ENCODE data around the gene DCAF11. TPM values are rescaled to one million over a fixed set of nuclear protein-coding genes. Genes with fewer than 3 reads are reported as not detected.

The DCAF11 gene
- total and polyA plus RNA-seq, 2 of the 8 experiments (the other 6 are each of a cell fraction or from before 2014, with no cell fraction given): 60.4 to 63.6 TPM

DNA sequence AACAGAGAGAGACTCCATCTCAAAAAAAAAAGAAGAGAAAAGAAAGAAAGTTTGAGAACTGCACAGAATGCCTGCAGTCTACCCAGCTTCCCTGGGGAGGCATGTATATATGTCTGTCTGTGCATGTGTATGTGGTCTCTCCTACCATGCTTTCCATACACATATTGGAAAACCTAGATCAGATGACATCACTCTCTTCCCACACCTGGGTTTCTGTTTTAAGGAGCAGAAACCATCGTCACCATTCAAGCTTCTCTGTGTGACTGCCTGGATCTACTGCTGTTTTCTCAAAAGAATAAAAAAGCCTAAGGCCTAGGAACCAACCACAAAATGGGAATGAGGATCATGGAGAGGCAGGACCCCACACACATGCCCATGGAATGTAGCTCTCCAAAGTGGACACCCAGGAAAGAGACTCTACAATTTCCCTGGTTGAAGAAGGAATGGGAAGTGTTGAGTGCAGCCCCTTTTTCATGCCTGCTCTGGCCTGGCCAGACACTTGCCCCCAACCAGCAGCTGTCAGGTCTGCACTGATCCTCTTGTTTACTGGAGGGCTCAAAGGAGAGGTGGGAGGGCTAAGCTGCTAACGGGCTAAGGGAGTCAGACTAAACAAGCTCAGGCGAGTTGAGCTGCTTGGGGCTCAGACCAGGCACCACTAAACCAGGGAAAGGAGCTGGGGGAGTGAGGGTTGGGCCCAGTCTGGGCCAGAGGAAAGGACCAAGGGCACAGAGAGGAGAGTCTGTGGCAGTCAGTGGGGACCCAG, 28.2 kb upstream of the DCAF11 start:
- Histone ChIP-seq H3K79me1 (ENCODE audit: low read depth, low read length) (no peaks in the 10 kb centered on the region), H2BK20ac (ENCODE audit: low read length) (no peak overlapping the region), H2BK15ac (ENCODE audit: low read length) (no peak overlapping the region), H2BK120ac (replicated peaks; ENCODE audit: low read depth, low read length) (no peak overlapping the region), H3K27me3 (replicated peaks in 1 of 4; ENCODE audit: control insufficient read depth in 3 of 4, extremely low read depth in 1 of 4, insufficient read depth in 3 of 4, low read length in 3 of 4) (peaks cover 0 to 10% (median 7%) of the 10 kb centered on the region in 4 experiments; a peak in 5 of 7 replicates), H3K4ac (replicated peaks; ENCODE audit: insufficient read length, low read depth, low read length) (no peak overlapping the region), H2AK5ac (ENCODE audit: low read depth, low read length) (no peak overlapping the region), H3K9ac (replicated peaks in 1 of 4; ENCODE audit: extremely low read depth in 1 of 4, low read depth in 3 of 4, low read length in 3 of 4) (no peak overlapping the region), H4K20me1 (replicated peaks in 1 of 2; ENCODE audit: control insufficient read depth in 1 of 2, insufficient read depth in 2 of 2, low read length in 2 of 2) (no peaks in the 10 kb centered on the region), H3K9me3 (ENCODE audit: insufficient read depth in 2 of 2, low read depth in 1 of 2, low read length in 1 of 2) (no peaks in the 10 kb centered on the region), H4K5ac (ENCODE audit: insufficient read length, low read depth, low read length) (no peak overlapping the region), H3K4me1 (replicated peaks in 1 of 4; ENCODE audit: control insufficient read depth in 3 of 4, insufficient read depth in 4 of 4, low read length in 3 of 4) (peaks cover 0 to 6% (median 4%) of the 10 kb centered on the region in 4 experiments; a peak in 6 of 7 replicates), H3K18ac (ENCODE audit: extremely low read depth, low read length) (no peak overlapping the region), H2BK12ac (ENCODE audit: low read depth, low read length) (no peak overlapping the region), H4K8ac (ENCODE audit: extremely low read depth, insufficient read depth, low read length) (no peak overlapping the region), H3K23me2 (ENCODE audit: low read depth, low read length) (peaks cover 4% of the 10 kb centered on the region; the same call in 1 of the 2 replicates), H3K36me3 (ENCODE audit: control insufficient read depth in 2 of 4, insufficient read depth in 4 of 4, low read length in 3 of 4) (no peaks in the 10 kb centered on the region), H3K27ac (ENCODE audit: low read depth, low read length) (no peak overlapping the region), H3K56ac (replicated peaks; ENCODE audit: insufficient read length, low read depth, low read length) (no peak overlapping the region), H3K14ac (ENCODE audit: insufficient read length) (no peak overlapping the region), H3K4me3 (ENCODE audit: extremely low read depth in 1 of 4, insufficient read depth in 2 of 4, low read depth in 3 of 4, low read length in 4 of 4) (no peak overlapping the region), H2BK5ac (ENCODE audit: low read depth, low read length) (no peak overlapping the region), H4K91ac (replicated peaks; ENCODE audit: insufficient read length, low read length) (no peak overlapping the region), H3K4me2 (ENCODE audit: insufficient read depth in 1 of 2, low read depth in 2 of 2, low read length in 2 of 2) (no peak overlapping the region), H2AFZ (ENCODE audit: low read length) (no peak overlapping the region), H3K23ac (ENCODE audit: insufficient read length) (no peak overlapping the region), H3K79me2 (ENCODE audit: control insufficient read depth in 1 of 2, insufficient read depth in 2 of 2, low read length in 2 of 2) (no peaks in the 10 kb centered on the region)
- ChIA-PET POLR2A (ENCODE audit: partially characterized antibody) (interaction anchor here (0.7 to 27.2 kb wide), 7 partner anchors 9 to 35 kb away, joined by 3 to 626 read pairs (median 3); partner anchors contain the start of genes CARMIL3, CPNE6 and PCK2), CTCF (ENCODE audit: partially characterized antibody) (interaction anchor here (1.0 to 2.0 kb wide), 8 partner anchors 9 to 60 kb away, joined by 3 to 23 read pairs (median 4); no protein-coding TSS in a partner anchor)
- DNase-seq (ENCODE audit: low read depth in 1 of 2, low spot score in 2 of 2) (no peak), FAIRE-seq (no peak)
- 70% methylated on average over 3 of the region's 3 CpGs; no CpG with 5 or more reads in 1 of the 2 experiments for WGBS, 2 experiments (ENCODE audit: extremely low coverage in 1 of 2, insufficient coverage in 1 of 2, insufficient read length in 1 of 2, insufficient replicate concordance in 2 of 2, low coverage in 1 of 2, low lambda C conversion rate in 2 of 2, missing lambda C conversion rate in 1 of 2)
- no peak for TF ChIP-seq CTBP2 (IDR thresholded peaks at IDR 0.05; ENCODE audit: borderline replicate concordance, insufficient read depth, insufficient read length, low read length)
- no peak for TF ChIP-seq KDM1A (IDR thresholded peaks at IDR 0.05; ENCODE audit: borderline replicate concordance, low read length)
- no peak for TF ChIP-seq CEBPB (IDR thresholded peaks at IDR 0.05; ENCODE audit: low read depth, low read length)
- TF ChIP-seq, protein P1, sequence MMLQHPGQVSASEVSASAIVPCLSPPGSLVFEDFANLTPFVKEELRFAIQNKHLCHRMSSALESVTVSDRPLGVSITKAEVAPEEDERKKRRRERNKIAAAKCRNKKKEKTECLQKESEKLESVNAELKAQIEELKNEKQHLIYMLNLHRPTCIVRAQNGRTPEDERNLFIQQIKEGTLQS (IDR thresholded peaks at IDR 0.05; ENCODE audit: insufficient read depth, low read depth, low read length): no peak
- TF ChIP-seq SRF (IDR thresholded peaks at IDR 0.05; ENCODE audit: low read depth, low read length): no peak
- no peak for TF ChIP-seq EGR1 (IDR thresholded peaks at IDR 0.05; ENCODE audit: borderline replicate concordance, low read depth, low read length)
- TF ChIP-seq POU5F1 (IDR thresholded peaks at IDR 0.05; ENCODE audit: low read depth, low read length): no peak
- no peak for TF ChIP-seq SIN3A (conservative IDR thresholded peaks at IDR 0.05 in 1 of 2, IDR thresholded peaks at IDR 0.05 in 1 of 2; ENCODE audit: low read depth in 1 of 2, low read length in 2 of 2)
- TF ChIP-seq MAFK (IDR thresholded peaks at IDR 0.05; ENCODE audit: low read depth, low read length): no peak
- no peak for TF ChIP-seq RFX5 (IDR thresholded peaks at IDR 0.05; ENCODE audit: borderline replicate concordance, low read depth, low read length)
- TF ChIP-seq FOSL1 (IDR thresholded peaks at IDR 0.05; ENCODE audit: insufficient read depth, low read depth, low read length): no peak

Measured in H1 (cell line).